Activated B cell treated with CpG ODN at 0.5 μM for 24 hours (primary cell): ENCODE results near the gene PALM. TPM values are rescaled to one million over a fixed set of nuclear protein-coding genes. Genes with fewer than 3 reads are reported as not detected.

Experiments used
- ATAC-seq: fragments of 200-7000 bp; cut with Tn5 transposase; one replicate; pipeline ENCODE4 v1.10.0; 2021; ENCODE audit warnings: low read depth, mild to moderate bottlenecking, moderate library complexity
- CTCF ChIA-PET: fragments of 350-600 bp; sonication (Branson Sonifier 250); formaldehyde crosslinking; loops from one replicate; lab custom pipeline; 2021; ENCODE audit warnings: antibody characterized with exemption; lab: Charles Lee
- POLR2A ChIA-PET: fragments of 350-600 bp; sonication (Branson Sonifier 250); formaldehyde crosslinking; loops from one replicate; lab custom pipeline; 2021; ENCODE audit warnings: antibody characterized with exemption; lab: Charles Lee
- DNase-seq: peaks from one replicate; pipeline ENCODE4 v3.0.0; 2022
- H3K27ac Mint-ChIP-seq: one replicate; pipeline ENCODE4 v1.8.0; 2020; ENCODE audit warnings: mixed read lengths
- H3K27me3 Mint-ChIP-seq: one replicate; pipeline ENCODE4 v1.8.0; 2021; ENCODE audit warnings: mixed read lengths
- H3K36me3 Mint-ChIP-seq: one replicate; pipeline ENCODE4 v1.8.0; 2021; ENCODE audit warnings: low read depth, mixed read lengths
- H3K4me1 Mint-ChIP-seq: one replicate; pipeline ENCODE4 v1.8.0; 2021; ENCODE audit warnings: mixed read lengths
- H3K4me3 Mint-ChIP-seq: one replicate; pipeline ENCODE4 v1.8.0; 2020; ENCODE audit warnings: mild to moderate bottlenecking, mixed read lengths
- H3K9me3 Mint-ChIP-seq: one replicate; pipeline ENCODE4 v1.8.0; 2020; ENCODE audit warnings: mixed read lengths
- intact Hi-C: fragments of 100-400 bp; cut with micrococcal nuclease; formaldehyde crosslinking; loops from one replicate; pipeline ENCODE4 v1.15.1; 2024
- total RNA-seq: library from RNA; stranded (reverse); gene quantifications from 2 replicates; pipeline ENCODE4 v1.2.3, GENCODE V29; 2022
- TF ChIP-seq, protein P1 (sequence below): fragments of 200-600 bp; IDR thresholded peaks from one replicate; pipeline ENCODE4 v1.8.0; 2022; ENCODE audit warnings: antibody characterized with exemption, mild to moderate bottlenecking

The PALM gene
- total RNA-seq, 1 donor from 2014 or later = not detected

- intact Hi-C loops = no loop called here
- TF ChIP-seq, protein P1, sequence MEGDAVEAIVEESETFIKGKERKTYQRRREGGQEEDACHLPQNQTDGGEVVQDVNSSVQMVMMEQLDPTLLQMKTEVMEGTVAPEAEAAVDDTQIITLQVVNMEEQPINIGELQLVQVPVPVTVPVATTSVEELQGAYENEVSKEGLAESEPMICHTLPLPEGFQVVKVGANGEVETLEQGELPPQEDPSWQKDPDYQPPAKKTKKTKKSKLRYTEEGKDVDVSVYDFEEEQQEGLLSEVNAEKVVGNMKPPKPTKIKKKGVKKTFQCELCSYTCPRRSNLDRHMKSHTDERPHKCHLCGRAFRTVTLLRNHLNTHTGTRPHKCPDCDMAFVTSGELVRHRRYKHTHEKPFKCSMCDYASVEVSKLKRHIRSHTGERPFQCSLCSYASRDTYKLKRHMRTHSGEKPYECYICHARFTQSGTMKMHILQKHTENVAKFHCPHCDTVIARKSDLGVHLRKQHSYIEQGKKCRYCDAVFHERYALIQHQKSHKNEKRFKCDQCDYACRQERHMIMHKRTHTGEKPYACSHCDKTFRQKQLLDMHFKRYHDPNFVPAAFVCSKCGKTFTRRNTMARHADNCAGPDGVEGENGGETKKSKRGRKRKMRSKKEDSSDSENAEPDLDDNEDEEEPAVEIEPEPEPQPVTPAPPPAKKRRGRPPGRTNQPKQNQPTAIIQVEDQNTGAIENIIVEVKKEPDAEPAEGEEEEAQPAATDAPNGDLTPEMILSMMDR = no peak
- no peaks in the 10 kb centered on the region for H3K4me1 Mint-ChIP-seq
- no peaks in the 10 kb centered on the region for H3K9me3 Mint-ChIP-seq
- ATAC-seq (no peak), DNase-seq (no peak)
- POLR2A ChIA-PET = no interaction called here
- peaks cover 6% of the 10 kb centered on the region for H3K27me3 Mint-ChIP-seq
- CTCF ChIA-PET = no interaction called here
- H3K27ac Mint-ChIP-seq = no peak overlapping the region
- no peaks in the 10 kb centered on the region for H3K36me3 Mint-ChIP-seq
- H3K4me3 Mint-ChIP-seq = no peak overlapping the region
Measured at GRCh38 chr19:776549-776948, 67.8 kb downstream of the PALM start.

GRCh38 chr19:778910-779653, 70.3 kb downstream of the PALM start:
- ChIA-PET CTCF (no interaction called here), POLR2A (no interaction called here)
- ATAC-seq (no peak), DNase-seq (no peak)
- Mint-ChIP-seq H3K36me3 (no peaks in the 10 kb centered on the region), H3K9me3 (no peaks in the 10 kb centered on the region), H3K27ac (no peak overlapping the region), H3K4me3 (no peak overlapping the region), H3K4me1 (no peaks in the 10 kb centered on the region), H3K27me3 (peaks cover 6% of the 10 kb centered on the region)
- intact Hi-C loops = no loop called here
- TF ChIP-seq, protein P1 = no peak

GRCh38 chr19:780935-781334, 72.2 kb downstream of the PALM start:
- POLR2A ChIA-PET = no interaction called here
- CTCF ChIA-PET = no interaction called here
- H3K4me1 Mint-ChIP-seq = no peaks in the 10 kb centered on the region
- DNase-seq (no peak), ATAC-seq (no peak)
- H3K27ac Mint-ChIP-seq = no peak overlapping the region
- H3K4me3 Mint-ChIP-seq = no peak overlapping the region
- no peaks in the 10 kb centered on the region for H3K9me3 Mint-ChIP-seq
- TF ChIP-seq, protein P1 = no peak
- peaks cover 9% of the 10 kb centered on the region for H3K27me3 Mint-ChIP-seq
- intact Hi-C loops = no loop called here
- H3K36me3 Mint-ChIP-seq = no peaks in the 10 kb centered on the region

GRCh38 chr19:781800-782184, 73.1 kb downstream of the PALM start:
- Mint-ChIP-seq H3K4me1 (no peaks in the 10 kb centered on the region), H3K4me3 (no peak overlapping the region), H3K27me3 (peaks cover 6% of the 10 kb centered on the region), H3K27ac (no peak overlapping the region), H3K9me3 (no peaks in the 10 kb centered on the region), H3K36me3 (no peaks in the 10 kb centered on the region)
- TF ChIP-seq, protein P1 = no peak
- CTCF ChIA-PET = no interaction called here
- POLR2A ChIA-PET = no interaction called here
- DNase-seq = no peak
- ATAC-seq = no peak
- intact Hi-C loops = no loop called here

DNA sequence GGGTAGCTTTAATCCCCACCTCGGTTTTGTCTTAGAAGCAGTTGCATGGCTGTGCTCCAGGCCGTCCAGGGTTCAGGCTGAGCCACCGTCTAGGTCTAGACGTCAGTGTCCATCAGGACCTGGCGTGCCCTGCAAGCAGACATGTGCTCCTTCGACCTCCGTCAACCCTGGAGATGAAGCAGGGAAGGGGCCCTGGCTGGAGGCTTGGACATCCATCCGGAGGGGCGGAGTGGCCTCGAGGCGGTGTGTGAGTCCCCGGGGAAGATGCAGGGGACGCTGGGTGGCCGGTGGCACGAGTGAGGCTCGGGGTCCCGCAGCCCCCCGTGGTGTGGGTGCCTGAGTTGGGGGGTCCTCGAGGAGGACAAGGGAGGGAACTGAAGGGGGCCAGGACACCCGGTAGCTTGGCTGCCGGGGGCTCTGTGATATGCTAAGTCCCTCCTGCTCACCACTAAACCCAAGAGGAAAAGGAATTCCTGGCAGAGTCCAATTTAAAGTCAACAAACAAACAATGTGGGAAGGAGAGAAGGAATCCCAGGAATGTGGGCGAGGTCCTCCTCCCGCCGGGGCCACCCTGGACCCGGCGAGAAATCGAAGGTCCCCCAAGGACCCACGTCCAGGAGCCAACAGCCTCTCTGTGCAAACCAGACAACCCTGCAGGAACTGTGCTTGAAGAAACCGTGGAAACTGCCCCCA, 73.6 kb downstream of the PALM start:
- TF ChIP-seq, protein P1 = no peak
- H3K27ac Mint-ChIP-seq = no peak overlapping the region
- no peak for ATAC-seq
- H3K36me3 Mint-ChIP-seq = no peaks in the 10 kb centered on the region
- ChIA-PET POLR2A (no interaction called here), CTCF (no interaction called here)
- H3K27me3 Mint-ChIP-seq = peaks cover 6% of the 10 kb centered on the region
- intact Hi-C loops = no loop called here
- DNase-seq = no peak
- no peaks in the 10 kb centered on the region for H3K9me3 Mint-ChIP-seq
- H3K4me1 Mint-ChIP-seq = no peaks in the 10 kb centered on the region
- no peak overlapping the region for H3K4me3 Mint-ChIP-seq
